Memory B cell (primary cell): Measurements from ENCODE around the gene NSDHL.
"Not testable (repeated sequence)": the region's sequence is repeated elsewhere in the genome, so short reads cannot be mapped to it uniquely, and the experiment has no call there.

Source experiments
- ATAC-seq: fragments of 150-1000 bp; cut with Tn5 transposase; 2 replicates; pipeline ENCODE4 v1.10.0; 2021; ENCODE audit warnings: low read depth, mild to moderate bottlenecking, moderate library complexity
- DNase-seq, 2 donors: peaks; one replicate each; pipeline ENCODE4 v3.0.0; 2022; ENCODE audit warnings: low spot score in 2 of 2
- H3K27ac Mint-ChIP-seq: one replicate; pipeline ENCODE4 v1.8.0; 2022; ENCODE audit warnings: mild to moderate bottlenecking, moderate library complexity, mixed read lengths
- H3K27me3 Mint-ChIP-seq: one replicate; pipeline ENCODE4 v1.8.0; 2022; ENCODE audit warnings: mixed read lengths
- H3K36me3 Mint-ChIP-seq: one replicate; pipeline ENCODE4 v1.8.0; 2022; ENCODE audit warnings: mild to moderate bottlenecking, mixed read lengths
- H3K4me1 Mint-ChIP-seq: one replicate; pipeline ENCODE4 v1.8.0; 2022; ENCODE audit warnings: mixed read lengths
- H3K4me3 Mint-ChIP-seq: one replicate; pipeline ENCODE4 v1.8.0; 2022; ENCODE audit warnings: mild to moderate bottlenecking, moderate library complexity, mixed read lengths
- H3K9me3 Mint-ChIP-seq: one replicate; pipeline ENCODE4 v1.8.0; 2022; ENCODE audit warnings: mixed read lengths

Gene NSDHL

DNA sequence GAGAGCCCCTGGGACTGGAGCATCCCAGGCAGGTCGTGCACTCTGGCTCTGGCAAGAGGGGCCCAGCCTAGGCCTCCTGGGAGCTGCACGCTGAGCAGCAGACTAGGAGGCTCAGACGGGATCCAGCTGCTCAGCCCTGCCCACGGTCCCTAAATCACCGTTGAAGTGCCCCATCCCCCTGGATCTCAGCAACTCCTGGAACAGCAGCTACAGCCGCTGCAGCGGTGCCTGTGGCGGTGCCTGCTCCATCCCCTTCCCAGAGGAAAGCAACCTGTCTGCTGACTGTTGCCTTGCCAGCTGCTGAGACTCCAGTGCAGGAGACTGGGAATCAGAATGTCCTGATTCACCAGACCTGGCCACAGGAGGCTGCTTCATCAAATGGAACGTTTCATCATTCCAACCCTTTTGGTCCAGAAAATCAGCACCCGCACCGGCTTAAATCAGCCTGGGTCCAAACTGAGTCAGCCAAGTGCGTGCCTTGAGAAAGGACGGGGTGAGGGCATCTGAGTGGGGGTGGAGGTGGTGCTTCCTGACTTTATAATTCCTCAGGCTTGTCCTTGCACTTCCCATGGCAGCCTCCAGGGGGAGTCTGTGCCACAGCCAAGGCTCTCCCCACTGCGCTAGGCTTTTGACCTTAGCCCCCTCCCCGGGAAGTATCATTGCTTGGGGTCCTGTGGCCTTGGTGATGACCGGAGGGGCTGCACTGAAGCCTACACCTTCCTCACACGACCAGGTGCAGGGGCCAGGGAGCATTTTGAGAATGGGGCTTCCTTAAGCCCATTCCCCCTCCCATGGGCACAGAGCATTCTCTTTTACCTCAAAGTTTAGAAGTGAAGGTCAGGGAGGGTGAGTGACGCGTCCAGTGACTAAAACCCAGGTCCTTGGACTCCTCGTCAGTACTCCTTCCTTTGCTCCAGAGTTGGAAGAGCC, 73.6 kb downstream of the NSDHL start:
- Mint-ChIP-seq H3K4me1 (peaks cover 6% of the 10 kb centered on the region), H3K9me3 (no peaks in the 10 kb centered on the region)

DNA sequence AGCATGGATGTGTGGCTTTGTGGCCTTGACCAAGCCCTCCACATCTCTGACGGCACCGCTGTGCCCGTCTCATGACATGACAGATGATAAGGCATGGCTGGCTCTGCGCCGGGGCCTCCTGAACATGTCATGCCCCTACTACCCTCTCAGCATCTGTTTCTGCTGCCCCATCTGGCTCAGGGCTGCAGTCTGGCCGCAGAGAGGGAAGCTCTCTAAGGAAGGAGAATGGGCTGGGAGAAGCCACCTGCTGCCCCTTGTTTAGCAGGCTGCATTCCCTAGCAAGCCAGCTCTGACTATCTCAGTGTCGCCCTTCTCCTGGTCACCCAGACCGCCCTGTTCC, 74.2 kb downstream of the NSDHL start:
- Mint-ChIP-seq H3K27ac (no peak overlapping the region), H3K4me3 (no peak overlapping the region), H3K27me3 (peaks cover 22% of the 10 kb centered on the region), H3K36me3 (no peaks in the 10 kb centered on the region), H3K9me3 (no peaks in the 10 kb centered on the region), H3K4me1 (peaks cover 7% of the 10 kb centered on the region)
- ATAC-seq = no peak
- no peak for DNase-seq

More for the DNA sequence above, 73.6 kb downstream of the NSDHL start:
- DNase-seq (peak in 1 of 2 donors; percentile 30), ATAC-seq (peak; percentile 39)
- Mint-ChIP-seq H3K4me3 (no peak overlapping the region), H3K27ac (no peak overlapping the region), H3K27me3 (peaks cover 25% of the 10 kb centered on the region), H3K36me3 (no peaks in the 10 kb centered on the region)

DNA sequence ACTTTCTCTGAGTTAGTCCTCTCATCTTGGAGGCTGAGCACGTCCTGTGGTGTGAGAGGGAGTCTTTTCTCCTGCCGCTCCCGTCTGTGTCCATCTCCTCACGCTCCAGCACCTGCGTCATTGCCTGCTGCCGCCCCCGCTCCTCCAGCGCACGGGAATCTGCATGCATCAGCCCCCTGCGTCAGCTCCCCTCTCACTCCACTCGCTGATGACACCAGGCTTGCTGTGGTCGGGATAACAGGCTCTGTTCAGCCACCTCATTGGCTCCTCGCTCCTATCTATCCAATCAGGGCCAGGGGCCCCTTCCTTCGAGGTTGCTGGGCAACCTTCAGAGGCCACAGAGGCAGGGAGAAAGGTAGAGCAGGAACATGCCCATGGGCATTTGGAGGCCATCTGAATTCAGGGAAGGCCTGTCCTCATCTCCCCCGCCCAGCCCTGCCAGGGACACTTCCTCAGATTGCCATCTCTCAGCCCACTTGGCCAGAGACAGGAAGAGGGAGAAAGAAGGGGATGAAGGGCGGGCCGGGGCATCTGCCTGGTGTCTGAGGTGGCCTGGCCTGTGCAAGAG, 76.3 kb downstream of the NSDHL start:
- no peaks in the 10 kb centered on the region for H3K36me3 Mint-ChIP-seq
- DNase-seq (no peak), ATAC-seq (no peak)
- no peak overlapping the region for H3K4me3 Mint-ChIP-seq
- H3K9me3 Mint-ChIP-seq = no peaks in the 10 kb centered on the region
- H3K27me3 Mint-ChIP-seq = peaks cover 15% of the 10 kb centered on the region
- H3K4me1 Mint-ChIP-seq = peaks cover 10% of the 10 kb centered on the region
- no peak overlapping the region for H3K27ac Mint-ChIP-seq

GRCh38 chrX:152908486-152908885, 77.6 kb downstream of the NSDHL start:
- H3K4me1 Mint-ChIP-seq = peaks cover 10% of the 10 kb centered on the region
- H3K4me3 Mint-ChIP-seq = no peak overlapping the region
- no peak for ATAC-seq
- no peaks in the 10 kb centered on the region for H3K36me3 Mint-ChIP-seq
- H3K27me3 Mint-ChIP-seq = peaks cover 10% of the 10 kb centered on the region
- H3K9me3 Mint-ChIP-seq = no peaks in the 10 kb centered on the region
- no peak for DNase-seq
- no peak overlapping the region for H3K27ac Mint-ChIP-seq

- Mint-ChIP-seq H3K4me1 (peaks cover 10% of the 10 kb centered on the region), H3K27me3 (peaks cover 13% of the 10 kb centered on the region)
- not testable (repeated sequence) for H3K27ac Mint-ChIP-seq, H3K36me3 Mint-ChIP-seq, H3K4me3 Mint-ChIP-seq, DNase-seq, H3K9me3 Mint-ChIP-seq
- peak; percentile 73 for ATAC-seq
Measured at GRCh38 chrX:152910018-152910417, 79.2 kb downstream of the NSDHL start.

GRCh38 chrX:152912106-152912505, 81.2 kb downstream of the NSDHL start:
- Mint-ChIP-seq H3K4me3 (no peak overlapping the region), H3K4me1 (peaks cover 8% of the 10 kb centered on the region), H3K36me3 (no peaks in the 10 kb centered on the region), H3K9me3 (no peaks in the 10 kb centered on the region), H3K27me3 (peaks cover 11% of the 10 kb centered on the region), H3K27ac (no peak overlapping the region)
- no peak for DNase-seq
- ATAC-seq = no peak

DNA sequence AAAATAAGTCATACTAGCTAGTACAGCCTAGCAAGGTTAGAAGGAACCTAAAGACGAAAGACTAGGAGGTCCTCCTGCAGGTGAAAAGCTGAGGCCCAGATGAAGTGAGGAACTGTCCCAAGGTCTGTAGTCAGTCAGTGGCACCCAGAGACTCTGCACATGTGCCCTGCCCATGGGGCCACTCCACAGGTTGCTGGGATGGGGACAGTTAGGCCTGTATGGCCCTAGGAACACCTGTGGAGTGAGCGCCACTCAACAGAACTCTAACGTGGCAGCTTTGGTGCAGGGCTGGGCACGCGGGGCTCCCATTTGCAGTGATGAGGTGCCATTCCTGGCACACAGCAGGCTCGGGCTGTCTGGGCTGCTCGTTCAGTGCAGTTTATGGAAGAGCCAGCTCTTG, 81.8 kb downstream of the NSDHL start:
- no peak for DNase-seq
- ATAC-seq = no peak
- Mint-ChIP-seq H3K36me3 (no peaks in the 10 kb centered on the region), H3K4me3 (no peak overlapping the region), H3K27me3 (peaks cover 7% of the 10 kb centered on the region), H3K9me3 (no peaks in the 10 kb centered on the region), H3K27ac (no peak overlapping the region), H3K4me1 (peaks cover 7% of the 10 kb centered on the region)

- no peak for DNase-seq
- H3K9me3 Mint-ChIP-seq = no peaks in the 10 kb centered on the region
- peaks cover 5% of the 10 kb centered on the region for H3K4me1 Mint-ChIP-seq
- H3K4me3 Mint-ChIP-seq = no peak overlapping the region
- peaks cover 4% of the 10 kb centered on the region for H3K27me3 Mint-ChIP-seq
- H3K36me3 Mint-ChIP-seq = no peaks in the 10 kb centered on the region
- H3K27ac Mint-ChIP-seq = no peak overlapping the region
- no peak for ATAC-seq
Measured at GRCh38 chrX:152913346-152913745, 82.5 kb downstream of the NSDHL start.

GRCh38 chrX:152913910-152914309, 83.0 kb downstream of the NSDHL start:
- H3K27me3 Mint-ChIP-seq = peaks cover 4% of the 10 kb centered on the region
- no peak for ATAC-seq
- H3K27ac Mint-ChIP-seq = no peak overlapping the region
- no peak overlapping the region for H3K4me3 Mint-ChIP-seq
- no peak for DNase-seq
- H3K9me3 Mint-ChIP-seq = no peaks in the 10 kb centered on the region
- H3K4me1 Mint-ChIP-seq = peaks cover 5% of the 10 kb centered on the region
- H3K36me3 Mint-ChIP-seq = no peaks in the 10 kb centered on the region

GRCh38 chrX:152915541-152916241, 84.8 kb downstream of the NSDHL start:
- no peaks in the 10 kb centered on the region for H3K9me3 Mint-ChIP-seq
- H3K4me3 Mint-ChIP-seq = no peak overlapping the region
- peaks cover 3% of the 10 kb centered on the region for H3K4me1 Mint-ChIP-seq
- peak; percentile 36 to 37 for DNase-seq
- H3K27me3 Mint-ChIP-seq = peaks cover 4% of the 10 kb centered on the region
- ATAC-seq = peak; percentile 84
- no peaks in the 10 kb centered on the region for H3K36me3 Mint-ChIP-seq
- no peak overlapping the region for H3K27ac Mint-ChIP-seq

- Mint-ChIP-seq H3K36me3 (no peaks in the 10 kb centered on the region), H3K27ac (no peak overlapping the region), H3K4me3 (peak overlapping the region; percentile 49), H3K4me1 (no peaks in the 10 kb centered on the region), H3K27me3 (peaks cover 4% of the 10 kb centered on the region), H3K9me3 (no peaks in the 10 kb centered on the region)
- no peak for DNase-seq
- ATAC-seq = no peak
Measured at GRCh38 chrX:152917656-152918579, 87.1 kb downstream of the NSDHL start.

DNA sequence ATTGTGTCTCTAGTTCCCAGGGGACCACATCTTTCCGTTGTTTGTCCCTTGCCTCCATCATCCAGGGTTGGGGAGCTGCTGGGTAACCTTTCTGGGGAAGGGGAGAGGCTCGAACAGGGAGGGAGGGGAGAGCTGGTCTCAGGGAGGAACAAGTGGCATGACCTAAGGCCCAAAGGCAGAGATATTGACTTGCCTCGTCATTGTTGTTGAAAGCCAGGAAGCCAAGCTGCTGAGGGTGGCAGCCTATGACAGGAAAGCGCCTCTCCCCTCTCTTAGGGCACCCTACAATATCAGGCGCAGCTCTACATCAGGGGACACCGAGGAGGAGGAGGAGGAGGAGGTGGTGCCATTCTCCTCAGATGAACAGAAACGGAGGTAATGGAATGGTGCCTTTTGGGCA, 87.8 kb downstream of the NSDHL start:
- Mint-ChIP-seq H3K4me3 (no peak overlapping the region), H3K36me3 (no peaks in the 10 kb centered on the region), H3K4me1 (no peaks in the 10 kb centered on the region), H3K9me3 (no peaks in the 10 kb centered on the region), H3K27me3 (peaks cover 4% of the 10 kb centered on the region), H3K27ac (no peak overlapping the region)
- DNase-seq (no peak), ATAC-seq (no peak)
